Choroid plexus epithelial cell (primary cell): ENCODE measurements around the gene LAPTM5.
"Not testable (repeated sequence)": the region's sequence is repeated elsewhere in the genome, so short reads cannot be mapped to it uniquely, and the experiment has no call there.

ENCODE experiments used
- DNase-seq: peaks from one replicate; pipeline ENCODE4 v3.0.0-alpha.2; 2010; ENCODE audit warnings: low read depth
- H3K4me3 ChIP-seq: 2 replicates; pipeline ENCODE4 v1.5.1; 2011; ENCODE audit warnings: low read depth, mild to moderate bottlenecking, control low read depth, low read length, moderate library complexity
- TF ChIP-seq, protein P1 (sequence below): conservative IDR thresholded peaks from 2 replicates; pipeline ENCODE4 v1.5.1; 2011; ENCODE audit warnings: low read depth, mild to moderate bottlenecking, control low read depth, inconsistent platforms, low read length, moderate library complexity

Gene LAPTM5

GRCh38 chr1:30790850-30791778, 33.5 kb upstream of the LAPTM5 start:
- DNase-seq, result no peak
- TF ChIP-seq, protein P1, sequence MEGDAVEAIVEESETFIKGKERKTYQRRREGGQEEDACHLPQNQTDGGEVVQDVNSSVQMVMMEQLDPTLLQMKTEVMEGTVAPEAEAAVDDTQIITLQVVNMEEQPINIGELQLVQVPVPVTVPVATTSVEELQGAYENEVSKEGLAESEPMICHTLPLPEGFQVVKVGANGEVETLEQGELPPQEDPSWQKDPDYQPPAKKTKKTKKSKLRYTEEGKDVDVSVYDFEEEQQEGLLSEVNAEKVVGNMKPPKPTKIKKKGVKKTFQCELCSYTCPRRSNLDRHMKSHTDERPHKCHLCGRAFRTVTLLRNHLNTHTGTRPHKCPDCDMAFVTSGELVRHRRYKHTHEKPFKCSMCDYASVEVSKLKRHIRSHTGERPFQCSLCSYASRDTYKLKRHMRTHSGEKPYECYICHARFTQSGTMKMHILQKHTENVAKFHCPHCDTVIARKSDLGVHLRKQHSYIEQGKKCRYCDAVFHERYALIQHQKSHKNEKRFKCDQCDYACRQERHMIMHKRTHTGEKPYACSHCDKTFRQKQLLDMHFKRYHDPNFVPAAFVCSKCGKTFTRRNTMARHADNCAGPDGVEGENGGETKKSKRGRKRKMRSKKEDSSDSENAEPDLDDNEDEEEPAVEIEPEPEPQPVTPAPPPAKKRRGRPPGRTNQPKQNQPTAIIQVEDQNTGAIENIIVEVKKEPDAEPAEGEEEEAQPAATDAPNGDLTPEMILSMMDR, result no peak
- H3K4me3 ChIP-seq, result no peak overlapping the region

GRCh38 chr1:30790256-30790525, 32.6 kb upstream of the LAPTM5 start:
- DNase-seq, H3K4me3 ChIP-seq: not testable (repeated sequence)

GRCh38 chr1:30789388-30790255, 32.0 kb upstream of the LAPTM5 start:
- no peak for DNase-seq
- TF ChIP-seq, protein P1, result no peak
- H3K4me3 ChIP-seq, result no peak overlapping the region

DNA sequence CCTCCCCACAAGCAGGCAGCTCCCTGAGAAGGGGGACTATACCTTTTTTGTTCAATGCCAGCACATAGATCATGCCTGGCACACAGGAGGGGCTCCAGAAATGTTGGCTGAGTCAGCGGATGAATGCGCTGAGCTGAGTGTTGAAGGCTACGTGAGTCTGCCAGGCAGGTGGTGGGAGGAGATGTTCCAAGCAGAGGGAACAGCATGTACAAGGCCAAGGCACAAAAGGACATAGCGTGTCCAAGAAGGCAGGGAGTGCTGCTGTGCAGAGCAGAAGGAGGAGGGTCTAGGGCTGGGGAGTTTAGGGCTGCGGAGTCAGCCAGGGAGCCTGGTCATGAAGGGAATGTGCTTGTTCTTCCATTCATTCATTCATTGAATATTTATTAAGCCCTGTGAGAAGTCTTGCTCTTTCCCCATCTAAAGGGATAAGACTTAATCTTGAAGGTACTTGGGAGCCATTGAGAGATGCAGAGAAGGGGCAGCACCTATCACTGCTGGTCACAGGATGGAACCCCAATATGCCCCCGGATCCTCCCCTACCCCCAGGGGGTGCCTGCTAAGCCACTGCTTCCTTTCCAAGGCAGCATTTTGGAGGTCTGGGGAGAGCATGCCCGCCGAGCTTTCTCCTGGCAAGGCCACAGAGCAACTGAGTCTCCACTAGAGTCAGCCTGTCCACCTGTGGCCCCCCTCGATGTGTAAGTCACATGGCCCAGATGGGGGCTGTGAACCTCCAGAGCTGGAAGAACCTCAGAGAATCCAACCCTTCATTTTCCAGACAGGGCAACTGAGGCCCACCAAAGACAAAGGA, 31.2 kb upstream of the LAPTM5 start:
- no peak overlapping the region for H3K4me3 ChIP-seq
- DNase-seq, result no peak
- TF ChIP-seq, protein P1, result no peak

GRCh38 chr1:30787856-30788495, 30.4 kb upstream of the LAPTM5 start:
- TF ChIP-seq, protein P1, result no peak
- no peak overlapping the region for H3K4me3 ChIP-seq
- no peak for DNase-seq

DNA sequence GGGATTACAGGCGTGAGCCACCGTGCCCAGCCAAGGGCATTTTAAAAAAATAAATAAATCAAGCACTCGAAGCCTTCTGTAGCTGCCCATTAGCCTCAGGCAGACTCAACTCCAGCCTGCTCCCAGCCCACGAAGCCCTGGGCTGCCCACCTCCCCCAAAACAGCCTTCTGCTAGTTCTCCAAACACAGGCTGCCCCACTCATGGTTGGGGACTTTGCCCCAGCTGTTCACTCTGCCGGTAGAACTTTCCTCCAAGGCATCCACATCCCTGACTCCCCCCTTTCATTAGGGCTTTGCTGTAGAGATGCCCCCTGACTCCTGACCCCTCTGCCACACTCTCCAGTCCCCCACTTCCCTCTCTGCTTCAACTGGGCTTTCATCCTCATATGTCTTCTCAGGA, 29.7 kb upstream of the LAPTM5 start:
- TF ChIP-seq, protein P1, result no peak
- no peak overlapping the region for H3K4me3 ChIP-seq
- DNase-seq, result no peak
